GM04504 (cell line): Measurements from ENCODE around the gene EIF4A3.
A peak's percentile ranks its signal among the peaks of the same experiment; 100 is the strongest.
"Not testable (repeated sequence)": the region's sequence is repeated elsewhere in the genome, so short reads cannot be mapped to it uniquely, and the experiment has no call there.

ENCODE experiments used
- DNase-seq: peaks from one replicate; pipeline ENCODE4 v3.0.0-alpha.2; 2012; ENCODE audit warnings: low read depth

EIF4A3 gene

GRCh38 chr17:80101011-80101945, 45.6 kb downstream of the EIF4A3 start, which contains the start of gene GAA:
Gene GAA (plus strand): TSS chr17:80101581. CDS start chr17:80104587, 3,006 bp downstream.
- DNase-seq: peak; percentile 67

DNA sequence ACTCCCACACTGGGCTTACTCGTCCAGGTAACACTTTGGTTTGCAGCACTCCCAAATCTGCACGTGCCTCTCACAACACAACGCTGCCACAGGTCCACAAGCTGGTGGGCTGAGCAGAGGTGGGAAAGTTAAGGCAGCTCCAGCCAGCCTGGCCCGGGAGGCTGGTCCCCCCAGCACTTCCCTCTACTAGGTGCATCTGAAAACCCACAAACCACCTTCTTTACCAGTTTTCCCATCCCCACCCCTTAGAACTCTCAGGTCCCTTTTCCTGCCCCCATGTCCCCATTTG, 46.9 kb downstream of the EIF4A3 start:
- DNase-seq: no peak

- DNase-seq: no peak
These were observed 47.5 kb downstream of the EIF4A3 start for GRCh38 chr17:80099291-80100034.

- no peak for DNase-seq
These were observed 48.9 kb downstream of the EIF4A3 start for GRCh38 chr17:80097844-80098691.

DNA sequence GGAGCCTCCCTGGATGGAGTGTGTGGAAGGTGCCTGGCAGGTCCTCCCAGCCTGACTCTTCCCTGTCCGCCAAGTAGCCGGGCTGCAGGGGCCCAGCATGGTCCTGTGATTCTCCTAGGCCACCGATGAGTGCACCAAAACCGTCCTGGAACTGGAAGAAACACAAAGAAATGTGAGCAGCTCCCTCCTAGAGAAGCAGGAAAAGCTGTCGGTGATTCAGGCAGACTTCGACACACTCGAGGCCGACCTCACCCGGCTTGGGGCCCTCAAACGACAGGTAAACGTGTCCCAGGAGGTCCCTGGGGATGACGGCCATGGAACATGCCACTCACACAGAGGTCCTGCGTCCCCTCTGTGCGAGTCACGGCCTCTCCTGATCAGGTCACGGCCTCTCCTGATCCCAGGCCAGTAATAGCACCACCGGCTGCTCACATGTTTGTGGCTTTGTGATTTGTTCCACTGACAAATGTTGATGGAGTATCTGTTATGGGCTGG, 49.8 kb downstream of the EIF4A3 start:
- DNase-seq: no peak

DNA sequence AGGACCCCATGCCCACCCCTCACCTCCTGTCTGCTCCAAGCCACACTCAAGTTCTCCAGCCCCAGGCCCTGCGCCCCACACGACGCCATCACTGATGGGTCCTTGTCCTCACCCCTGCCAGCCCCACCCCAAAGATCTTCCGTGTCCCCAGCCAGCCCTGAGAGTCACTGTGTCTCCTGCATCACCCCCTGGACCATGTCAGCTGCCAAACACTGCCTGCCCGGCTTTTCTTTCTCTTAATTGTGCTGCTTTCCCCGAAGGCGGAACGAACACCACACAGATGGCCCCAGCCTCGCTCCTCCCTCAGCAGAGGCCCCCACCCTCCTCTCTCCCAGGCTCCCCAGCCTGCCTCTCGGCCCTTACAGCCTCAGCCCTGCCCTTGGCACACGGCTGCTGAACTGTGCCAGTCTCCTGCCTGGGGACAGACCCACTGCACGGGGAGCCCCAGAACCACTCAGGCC, 50.3 kb downstream of the EIF4A3 start:
- DNase-seq: no peak

DNA sequence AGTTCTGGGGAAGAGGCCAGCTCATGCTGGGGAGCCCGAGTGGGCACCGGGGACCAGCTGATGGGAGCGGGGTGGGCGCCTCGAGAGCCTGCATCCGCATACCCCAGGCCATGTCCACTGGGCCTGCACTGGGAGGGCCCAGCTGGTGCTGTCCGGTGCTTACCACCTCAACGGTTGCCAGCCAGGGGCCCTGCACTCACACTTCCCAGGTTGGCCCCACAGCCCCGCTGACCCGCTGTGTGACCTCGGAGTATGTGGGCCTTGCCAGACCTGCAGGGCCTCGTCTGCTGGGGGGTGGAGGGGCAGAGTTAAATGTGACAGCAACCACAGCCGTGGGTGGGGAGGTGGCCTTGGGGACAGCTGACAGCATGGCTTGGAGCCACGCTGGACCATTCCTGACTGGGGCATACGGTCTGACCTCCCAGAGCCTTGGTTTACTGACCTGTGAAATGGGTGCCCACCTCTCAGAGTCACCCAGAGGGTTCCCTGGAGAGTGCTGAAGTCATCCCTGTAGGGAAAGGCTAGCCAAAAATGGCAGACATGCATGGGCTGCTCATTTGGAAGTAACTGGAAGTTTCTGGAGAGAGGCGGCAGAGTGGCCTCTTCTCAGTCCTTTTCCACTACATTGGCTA, 51.0 kb downstream of the EIF4A3 start:
- DNase-seq: no peak

DNA sequence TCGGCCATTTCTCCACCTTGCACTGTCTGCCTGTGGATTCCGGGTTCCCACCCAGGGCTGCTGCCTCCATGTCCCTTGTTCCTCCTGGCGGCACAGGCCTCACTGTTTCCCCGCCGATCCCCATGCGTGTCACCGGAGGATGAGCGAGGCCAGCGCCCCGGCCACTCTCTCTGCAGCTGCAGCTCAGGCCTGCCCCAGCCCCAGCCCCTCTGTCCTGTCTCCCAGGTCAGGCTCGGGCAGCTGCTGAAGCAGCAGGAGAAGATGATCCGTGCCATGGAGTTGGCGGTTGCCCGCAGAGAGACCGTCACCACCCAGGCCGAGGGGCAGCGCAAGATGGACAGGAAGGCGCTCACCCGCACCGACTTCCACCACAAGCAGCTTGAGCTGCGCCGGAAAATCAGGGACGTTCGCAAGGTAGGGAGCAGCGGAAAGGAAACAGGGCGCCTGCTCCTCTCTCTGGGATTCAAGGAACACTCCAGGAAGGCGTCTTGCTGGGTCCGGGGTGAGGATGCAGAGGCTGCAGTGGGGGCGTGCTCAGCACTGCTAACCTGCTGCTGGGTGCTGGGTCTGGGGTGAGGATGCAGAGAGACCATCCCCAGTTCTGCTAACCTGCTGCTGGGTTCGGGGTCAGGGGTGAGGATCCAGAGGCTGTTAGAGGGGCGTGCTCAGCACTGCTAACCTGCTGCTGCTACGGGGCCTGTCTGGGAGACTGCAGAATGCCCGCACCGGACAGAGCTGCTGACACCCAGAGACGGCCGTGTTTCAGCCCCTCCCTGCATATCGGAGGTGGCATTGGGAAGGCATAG, 51.7 kb downstream of the EIF4A3 start:
- no peak for DNase-seq

DNA sequence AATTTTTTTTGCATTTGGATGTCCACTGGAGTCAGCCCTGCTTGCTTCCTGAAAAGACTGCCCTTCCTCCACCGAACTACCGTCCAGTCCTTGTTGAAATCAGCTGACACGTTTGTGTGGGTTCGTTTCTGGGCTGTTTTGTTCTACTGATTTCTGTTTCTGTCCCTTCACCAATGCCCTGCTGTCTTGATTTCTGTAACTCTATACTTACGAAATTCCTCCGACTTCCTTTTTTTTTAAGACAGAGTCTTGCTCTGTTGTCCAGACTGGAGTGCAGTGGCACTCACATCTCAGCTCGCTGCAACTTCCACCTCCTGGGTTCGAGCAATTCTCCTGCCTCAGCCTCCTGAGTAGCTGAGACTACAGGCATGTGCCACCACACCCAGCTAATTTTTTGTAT, 54.0 kb downstream of the EIF4A3 start:
- no peak for DNase-seq

- no peak for DNase-seq
These were observed 55.6 kb downstream of the EIF4A3 start for GRCh38 chr17:80091376-80091775.

- DNase-seq: not testable (repeated sequence)
These were observed 56.8 kb downstream of the EIF4A3 start for GRCh38 chr17:80090164-80090563.

DNA sequence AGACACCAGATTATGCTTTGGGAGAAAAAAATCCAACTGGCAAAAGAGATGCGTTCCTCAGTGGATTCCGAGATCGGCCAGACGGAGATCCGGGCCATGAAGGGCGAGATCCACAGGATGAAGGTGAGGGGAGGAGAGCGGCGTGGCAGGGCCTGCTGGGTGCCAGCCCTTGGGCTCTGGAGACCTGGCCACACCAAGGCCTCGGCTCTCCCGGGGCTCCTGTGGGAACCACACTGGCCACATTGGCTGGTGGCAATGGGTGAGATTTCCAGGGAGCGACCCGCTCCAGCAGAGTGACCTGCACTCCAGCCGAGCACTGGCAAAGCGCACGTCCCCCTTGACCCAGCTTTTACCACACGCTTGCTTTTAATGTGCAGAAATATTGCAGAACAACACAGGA, 57.2 kb downstream of the EIF4A3 start:
- no peak for DNase-seq

DNA sequence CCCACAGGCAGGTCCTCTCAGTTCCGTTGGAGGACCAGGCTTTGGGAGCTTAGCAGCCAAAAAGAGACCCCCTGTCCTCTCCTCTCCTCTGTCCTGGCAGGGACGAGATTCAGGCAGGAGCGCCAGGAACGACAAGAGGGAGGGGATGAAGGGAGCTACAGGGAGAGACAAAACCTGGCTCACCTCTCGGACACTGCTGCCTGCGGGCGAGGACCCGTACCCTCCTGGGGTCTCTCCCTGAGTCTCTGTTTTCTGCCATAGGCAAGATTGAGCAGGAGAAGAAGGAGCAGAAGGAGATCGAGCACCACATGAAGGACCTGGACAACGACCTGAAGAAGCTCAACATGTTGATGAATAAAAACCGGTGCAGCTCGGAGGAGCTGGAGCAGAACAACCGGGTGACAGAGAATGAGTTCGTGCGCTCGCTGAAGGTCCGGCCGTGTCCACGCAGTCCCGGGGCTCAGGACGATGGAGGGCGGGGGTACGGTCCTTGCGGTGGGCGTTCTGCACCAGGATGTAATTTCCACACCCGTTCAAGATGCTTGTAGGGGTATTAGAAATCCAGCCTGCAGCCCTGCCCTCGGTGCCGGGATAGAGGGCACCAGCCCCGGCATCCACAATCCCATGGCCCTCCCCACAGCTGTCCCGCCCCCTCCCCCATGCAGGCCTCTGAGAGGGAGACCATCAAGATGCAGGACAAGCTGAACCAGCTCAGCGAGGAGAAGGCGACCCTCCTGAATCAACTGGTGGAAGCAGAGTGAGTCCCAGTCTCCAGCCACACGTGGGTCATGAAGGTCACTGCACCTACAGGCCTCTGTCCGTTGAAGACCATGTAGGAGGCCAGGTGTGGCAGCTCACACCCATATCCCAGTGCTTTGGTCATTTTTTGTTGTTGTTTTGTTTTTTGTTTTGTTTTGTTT, 59.3 kb downstream of the EIF4A3 start:
- no peak for DNase-seq

DNA sequence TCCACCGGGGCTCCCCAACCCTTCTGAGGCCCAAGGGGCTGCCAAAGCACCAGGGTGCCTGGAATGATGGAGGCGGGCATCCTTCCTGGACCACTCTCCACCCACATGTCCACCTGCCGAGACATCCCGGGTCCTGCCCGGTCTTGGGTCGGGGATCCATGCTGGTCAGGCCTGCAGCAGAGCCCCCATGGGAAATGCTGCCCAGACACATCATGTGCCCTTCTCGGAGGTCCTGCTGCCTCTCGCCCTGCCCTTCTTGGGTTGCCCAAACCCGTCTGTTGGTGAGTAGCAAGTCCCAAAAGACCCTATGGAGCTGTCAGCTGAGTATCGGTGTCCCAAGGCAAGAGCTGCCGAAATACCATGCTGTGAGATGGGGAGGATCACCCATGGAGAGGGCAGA, 60.3 kb downstream of the EIF4A3 start:
- no peak for DNase-seq

DNA sequence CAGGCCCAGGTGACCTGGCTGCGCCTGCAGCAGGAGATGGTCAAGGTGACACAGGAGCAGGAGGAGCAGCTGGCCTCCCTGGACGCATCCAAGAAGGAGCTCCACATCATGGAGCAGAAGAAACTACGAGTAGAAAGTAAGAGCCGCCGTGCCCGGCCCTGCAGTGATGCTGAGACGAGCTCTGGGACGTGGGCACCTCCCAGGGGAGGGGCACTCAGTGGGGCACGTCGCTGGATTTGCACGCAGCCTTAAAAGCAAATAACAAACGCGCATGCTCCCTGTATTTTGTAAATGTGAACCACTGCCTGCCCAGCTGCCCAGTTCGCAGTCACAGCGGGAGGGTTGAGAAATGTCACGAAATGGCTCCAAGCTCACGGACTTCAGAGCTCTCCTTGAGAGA, 60.8 kb downstream of the EIF4A3 start:
- no peak for DNase-seq

DNA sequence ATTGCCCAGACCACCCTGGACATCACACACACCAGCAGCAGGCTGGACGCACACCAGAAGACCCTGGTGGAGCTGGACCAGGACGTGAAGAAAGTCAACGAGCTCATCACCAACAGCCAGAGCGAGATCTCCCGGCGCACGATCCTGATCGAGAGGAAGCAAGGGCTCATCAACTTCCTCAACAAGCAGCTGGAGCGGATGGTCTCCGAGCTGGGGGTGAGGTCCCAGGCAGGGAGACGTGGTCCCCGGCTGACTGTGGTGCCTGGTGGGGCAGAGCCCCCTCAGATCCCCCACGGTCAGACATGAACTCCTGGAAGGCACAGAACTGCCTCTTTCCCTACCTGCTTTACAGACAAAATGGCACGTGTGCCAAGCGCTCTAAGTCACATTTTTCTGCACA, 62.2 kb downstream of the EIF4A3 start:
- no peak for DNase-seq
